B cell (primary cell): ENCODE measurements around the gene ADAMTS19. TPM values are rescaled to one million over a fixed set of nuclear protein-coding genes. Genes with fewer than 3 reads are reported as not detected.

Experiments used
- ATAC-seq: fragments of 200-7000 bp; cut with Tn5 transposase; one replicate; pipeline ENCODE4 v1.10.0; 2021; ENCODE audit warnings: low read depth, mild to moderate bottlenecking, moderate number of reproducible peaks, moderate library complexity
- CTCF ChIA-PET: fragments of 350-600 bp; sonication (Branson Sonifier 250); formaldehyde crosslinking; loops from one replicate; lab custom pipeline; 2021; ENCODE audit warnings: antibody characterized with exemption, inconsistent platforms; lab: Charles Lee
- POLR2A ChIA-PET: fragments of 350-600 bp; sonication (Branson Sonifier 250); formaldehyde crosslinking; loops from one replicate; lab custom pipeline; 2021; ENCODE audit warnings: antibody characterized with exemption; lab: Charles Lee
- DNase-seq: peaks from one replicate; pipeline ENCODE4 v3.0.0; 2013
- H2AFZ ChIP-seq: 2 replicates; pipeline ENCODE4 v1.6.1; 2012; ENCODE audit warnings: mild to moderate bottlenecking, low read depth, low read length; ENCODE audit not compliant: insufficient read depth, poor library complexity, severe bottlenecking
- H3K27ac ChIP-seq, 2 donors: 1 replicate in 1 of 2; 2 replicates in 1 of 2; pipeline ENCODE4 v1.5.1; 2012 to 2013; ENCODE audit warnings: low read length in 2 of 2, mild to moderate bottlenecking in 2 of 2, moderate library complexity in 1 of 2
- H3K27me3 ChIP-seq, 4 experiments: fragments of 200-600 bp in 1 of 4; sonication (generic) in 1 of 4; replicated peaks in 1 of 4; 1 replicate in 2 of 4; 2 replicates in 2 of 4; pipeline versions ENCODE4 v1.6.1 to v1.7.0; 2013 to 2016; ENCODE audit warnings: low read length in 3 of 4, mild to moderate bottlenecking in 2 of 4, mixed read lengths in 1 of 4, moderate library complexity in 1 of 4; ENCODE audit not compliant: insufficient read depth in 4 of 4, control insufficient read depth in 3 of 4; ENCODE audit errors: control extremely low read depth in 1 of 4
- H3K36me3 ChIP-seq, 2 experiments: replicated peaks in 1 of 2; 1 replicate in 1 of 2; 2 replicates in 1 of 2; pipeline versions ENCODE4 v1.6.1 to v1.7.1; 2013; ENCODE audit warnings: low read length in 1 of 2; ENCODE audit not compliant: insufficient read depth in 2 of 2, control insufficient read depth in 1 of 2; ENCODE audit errors: control extremely low read depth in 1 of 2, extremely low read depth in 1 of 2
- H3K4me1 ChIP-seq, 2 donors: fragments of 200-600 bp in 1 of 2; sonication (generic) in 1 of 2; 1 replicate in 1 of 2; 2 replicates in 1 of 2; pipeline versions ENCODE4 v1.5.1 to v1.6.1; 2013 to 2017; ENCODE audit warnings: low read length in 2 of 2; ENCODE audit not compliant: control insufficient read depth in 2 of 2, insufficient read depth in 2 of 2
- H3K4me2 ChIP-seq: replicated peaks from 2 replicates; pipeline ENCODE3; 2012; ENCODE audit warnings: mild to moderate bottlenecking, low read depth, low read length; ENCODE audit not compliant: poor library complexity, severe bottlenecking
- H3K4me3 ChIP-seq, 5 experiments: fragments of 200-600 bp in 1 of 5; sonication (generic) in 1 of 5; 1 replicate in 3 of 5; 2 replicates in 2 of 5; pipeline versions ENCODE4 v1.5.1 to v1.7.0; 2011 to 2016; ENCODE audit warnings: low read length in 4 of 5, mild to moderate bottlenecking in 4 of 5, low read depth in 2 of 5, control low read depth in 1 of 5, moderate library complexity in 1 of 5; ENCODE audit not compliant: insufficient read depth in 1 of 5; ENCODE audit errors: control extremely low read depth in 1 of 5, extremely low read depth in 1 of 5
- H3K79me2 ChIP-seq: fragments of 200-600 bp; sonication (generic); one replicate; pipeline ENCODE4 v1.6.0; 2016; ENCODE audit warnings: low read length; ENCODE audit not compliant: control insufficient read depth, insufficient read depth
- H3K9ac ChIP-seq: fragments of 200-600 bp; sonication (generic); 2 replicates; pipeline ENCODE4 v1.6.1; 2017; ENCODE audit warnings: mild to moderate bottlenecking, low read length, moderate library complexity
- H3K9me3 ChIP-seq, 3 donors: one replicate each; pipeline versions ENCODE4 v1.6.1 to v1.7.1; 2013; ENCODE audit warnings: low read length in 2 of 3; ENCODE audit not compliant: control insufficient read depth in 2 of 3, insufficient read depth in 1 of 3; ENCODE audit errors: control extremely low read depth in 1 of 3
- H4K20me1 ChIP-seq: 2 replicates; pipeline ENCODE4 v1.6.0; 2012; ENCODE audit warnings: mild to moderate bottlenecking, low read length; ENCODE audit not compliant: insufficient read depth, control insufficient read depth, poor library complexity, severe bottlenecking
- H3K27ac Mint-ChIP-seq: one replicate; pipeline ENCODE4 v1.8.0; 2021; ENCODE audit warnings: mixed read lengths
- H3K27me3 Mint-ChIP-seq: one replicate; pipeline ENCODE4 v1.8.0; 2021; ENCODE audit warnings: mixed read lengths
- H3K4me1 Mint-ChIP-seq: one replicate; pipeline ENCODE4 v1.8.0; 2021; ENCODE audit warnings: mixed read lengths
- H3K4me3 Mint-ChIP-seq: one replicate; pipeline ENCODE4 v1.8.0; 2021; ENCODE audit warnings: mixed read lengths
- H3K9me3 Mint-ChIP-seq: one replicate; pipeline ENCODE4 v1.8.0; 2022; ENCODE audit warnings: mixed read lengths; ENCODE audit not compliant: insufficient read depth
- EZH2 ChIP-seq: IDR thresholded peaks from 2 replicates; pipeline ENCODE4 v1.6.1; 2012; ENCODE audit warnings: borderline replicate concordance, low read depth, mild to moderate bottlenecking, moderate library complexity, low read length; ENCODE audit not compliant: insufficient read depth, poor library complexity, severe bottlenecking
- WGBS: methylation state at CpG from one replicate; pipeline ENCODE4 v1.1.5; 2013; ENCODE audit warnings: missing lambda C conversion rate; ENCODE audit not compliant: insufficient coverage; 5-methylcytosine and 5-hydroxymethylcytosine counted together
- intact Hi-C: fragments of 100-400 bp; cut with micrococcal nuclease; formaldehyde crosslinking; loops from one replicate; pipeline ENCODE4 v1.10.0; 2022
- polyA plus RNA-seq: library from polyadenylated mRNA; depleted of rRNA; stranded (reverse); fragments of >200 nt; gene quantifications from 2 replicates; pipeline ENCODE4 v1.2.3, GENCODE V29; 2012
- total RNA-seq, 2 donors: library from RNA; stranded (reverse); fragments of 120-200 nt in 1 of 2; gene quantifications; 1 replicate in 1 of 2; 2 replicates in 1 of 2; pipeline versions ENCODE4 v1.2.3 to v1.2.4, GENCODE V29; 2013 to 2022
- TF ChIP-seq, protein P1 (sequence below): fragments of 200-600 bp; IDR thresholded peaks from one replicate; pipeline ENCODE4 v1.8.0; 2022; ENCODE audit warnings: antibody characterized with exemption, mild to moderate bottlenecking

ADAMTS19 gene
- total and polyA plus RNA-seq, 2 donors (not counting 1 experiment from before 2014, with no cell fraction given): not detected

- H3K4me2 ChIP-seq: no peak overlapping the region
These were observed 307.9 kb downstream of the ADAMTS19 start for GRCh38 chr5:129767927-129768380.

DNA sequence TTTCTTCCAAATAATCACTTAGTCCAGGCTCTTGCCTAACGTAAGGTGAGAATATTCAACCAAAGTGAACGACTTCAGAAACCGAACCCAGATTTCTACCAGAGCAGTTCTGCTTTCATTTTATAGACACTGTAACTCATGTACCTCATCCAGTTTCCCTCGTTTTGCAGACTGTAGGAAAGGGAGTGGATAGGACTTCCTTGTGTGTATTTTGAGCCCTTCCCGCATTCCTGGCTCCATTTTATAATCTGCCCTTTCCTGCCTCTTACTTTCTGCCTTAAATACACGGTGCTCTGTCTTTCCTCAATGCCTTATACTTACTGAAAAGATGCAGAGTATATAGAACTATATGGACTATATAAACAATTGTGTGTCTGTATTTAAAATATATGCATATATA, 308.6 kb downstream of the ADAMTS19 start:
- Mint-ChIP-seq H3K4me1 (peaks cover 2% of the 10 kb centered on the region), H3K27ac (no peak overlapping the region), H3K27me3 (peaks cover 8% of the 10 kb centered on the region), H3K4me3 (no peak overlapping the region), H3K9me3 (no peaks in the 10 kb centered on the region)
- Histone ChIP-seq H4K20me1 (no peaks in the 10 kb centered on the region), H3K4me2 (no peak overlapping the region), H3K9ac (no peak overlapping the region), H3K79me2 (no peaks in the 10 kb centered on the region), H3K27me3 (no peaks in the 10 kb centered on the region), H3K36me3 (no peaks in the 10 kb centered on the region), H3K4me1 (no peaks in the 10 kb centered on the region), H3K4me3 (no peak overlapping the region), H2AFZ (no peak overlapping the region), H3K27ac (no peak overlapping the region), H3K9me3 (no peaks in the 10 kb centered on the region)
- no peak for TF ChIP-seq EZH2
- TF ChIP-seq, protein P1, sequence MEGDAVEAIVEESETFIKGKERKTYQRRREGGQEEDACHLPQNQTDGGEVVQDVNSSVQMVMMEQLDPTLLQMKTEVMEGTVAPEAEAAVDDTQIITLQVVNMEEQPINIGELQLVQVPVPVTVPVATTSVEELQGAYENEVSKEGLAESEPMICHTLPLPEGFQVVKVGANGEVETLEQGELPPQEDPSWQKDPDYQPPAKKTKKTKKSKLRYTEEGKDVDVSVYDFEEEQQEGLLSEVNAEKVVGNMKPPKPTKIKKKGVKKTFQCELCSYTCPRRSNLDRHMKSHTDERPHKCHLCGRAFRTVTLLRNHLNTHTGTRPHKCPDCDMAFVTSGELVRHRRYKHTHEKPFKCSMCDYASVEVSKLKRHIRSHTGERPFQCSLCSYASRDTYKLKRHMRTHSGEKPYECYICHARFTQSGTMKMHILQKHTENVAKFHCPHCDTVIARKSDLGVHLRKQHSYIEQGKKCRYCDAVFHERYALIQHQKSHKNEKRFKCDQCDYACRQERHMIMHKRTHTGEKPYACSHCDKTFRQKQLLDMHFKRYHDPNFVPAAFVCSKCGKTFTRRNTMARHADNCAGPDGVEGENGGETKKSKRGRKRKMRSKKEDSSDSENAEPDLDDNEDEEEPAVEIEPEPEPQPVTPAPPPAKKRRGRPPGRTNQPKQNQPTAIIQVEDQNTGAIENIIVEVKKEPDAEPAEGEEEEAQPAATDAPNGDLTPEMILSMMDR: no peak
- ChIA-PET POLR2A (no interaction called here), CTCF (interaction anchor here (0.7 to 8.9 kb wide), 10 partner anchors 9 to 1893 kb away, joined by 3 to 70 read pairs (median 3); partner anchors contain the start of gene MINAR2)
- DNase-seq (no peak), ATAC-seq (no peak)
- intact Hi-C loops: loop anchor here (2.0 kb wide), 1 partner anchor 1556 kb away; no protein-coding TSS in a partner anchor
- WGBS: no CpG with 5 or more reads among the region's 6 CpGs

More at GRCh38 chr5:129767927-129768380, 307.9 kb downstream of the ADAMTS19 start:
- no peaks in the 10 kb centered on the region for H4K20me1 ChIP-seq
- H3K79me2 ChIP-seq: no peaks in the 10 kb centered on the region
- WGBS: 0% methylated on average over 1 of the region's 3 CpGs
- no peak overlapping the region for H3K9ac ChIP-seq
- H3K4me3 ChIP-seq: no peak overlapping the region
- H3K4me1 ChIP-seq: no peaks in the 10 kb centered on the region
- ATAC-seq (peak; percentile 74), DNase-seq (peak; percentile 65)
- peaks cover 2% of the 10 kb centered on the region for H3K4me1 Mint-ChIP-seq
- TF ChIP-seq, protein P1: peak; percentile 91
- TF ChIP-seq EZH2: no peak
- no peak overlapping the region for H3K27ac Mint-ChIP-seq
- no peaks in the 10 kb centered on the region for H3K9me3 ChIP-seq
- ChIA-PET POLR2A (no interaction called here), CTCF (interaction anchor here (0.5 to 8.9 kb wide), 13 partner anchors 8 to 1892 kb away, joined by 3 to 70 read pairs (median 3); partner anchors contain the start of gene MINAR2)
- intact Hi-C loops: loop anchor here (2.0 kb wide), 1 partner anchor 1555 kb away; no protein-coding TSS in a partner anchor
- no peak overlapping the region for H3K4me3 Mint-ChIP-seq
- H2AFZ ChIP-seq: no peak overlapping the region
- no peaks in the 10 kb centered on the region for H3K36me3 ChIP-seq
- H3K27ac ChIP-seq: no peak overlapping the region
- H3K27me3 ChIP-seq: no peaks in the 10 kb centered on the region
- no peaks in the 10 kb centered on the region for H3K9me3 Mint-ChIP-seq
- peaks cover 3% of the 10 kb centered on the region for H3K27me3 Mint-ChIP-seq
